Activated T-cell treated with anti-CD3 and anti-CD28 coated beads, Interleukin-2, amount 50 U/mL, for 48 hours (primary cell): ENCODE results near the gene GPR179.

Source experiments
- DNase-seq, 2 experiments: peaks; one replicate each; pipeline ENCODE4 v3.0.0-alpha.2; 2020

GPR179 gene

GRCh38 chr17:38343608-38344419, at the start of gene GPR179:
Gene GPR179 (minus strand): TSS chr17:38343956. CDS start chr17:38343789, 167 bp downstream.
- no peak for DNase-seq

- no peak for DNase-seq
Observed at GRCh38 chr17:38379448-38379847, 35.7 kb upstream of the GPR179 start.

GRCh38 chr17:38369124-38369886, 25.5 kb upstream of the GPR179 start:
- no peak for DNase-seq

- no peak for DNase-seq
Observed at GRCh38 chr17:38364741-38365140, 21.0 kb upstream of the GPR179 start.

GRCh38 chr17:38363016-38363415, 19.3 kb upstream of the GPR179 start:
- DNase-seq, result no peak

- DNase-seq, result no peak
Observed at GRCh38 chr17:38361694-38362465, 18.1 kb upstream of the GPR179 start.

GRCh38 chr17:38358586-38359513, 15.1 kb upstream of the GPR179 start:
- no peak for DNase-seq

GRCh38 chr17:38357486-38358123, 13.8 kb upstream of the GPR179 start:
- no peak for DNase-seq

GRCh38 chr17:38355251-38355650, 11.5 kb upstream of the GPR179 start:
- DNase-seq, result no peak

GRCh38 chr17:38354466-38354865, 10.7 kb upstream of the GPR179 start:
- no peak for DNase-seq

GRCh38 chr17:38353668-38354067, 9.9 kb upstream of the GPR179 start:
- DNase-seq, result no peak

GRCh38 chr17:38353086-38353604, 9.4 kb upstream of the GPR179 start:
- DNase-seq, result no peak

- peak; percentile 37 to 49 for DNase-seq
Observed at GRCh38 chr17:38352245-38353085, 8.7 kb upstream of the GPR179 start.

- peak; percentile 93 to 95 for DNase-seq
Observed at GRCh38 chr17:38351412-38352222, 7.9 kb upstream of the GPR179 start, which contains the start of gene SOCS7. Gene SOCS7 (plus strand): TSS chr17:38351844. CDS start chr17:38352053, 209 bp downstream.

GRCh38 chr17:38350035-38350434, 6.3 kb upstream of the GPR179 start:
- DNase-seq, result no peak

- DNase-seq, result peak; percentile 91 to 92
Observed at GRCh38 chr17:38349097-38349730, 5.5 kb upstream of the GPR179 start.

- no peak for DNase-seq
Observed at GRCh38 chr17:38345743-38346142, 2.0 kb upstream of the GPR179 start.

GRCh38 chr17:38344420-38344745, 627 bp upstream of the GPR179 start:
- DNase-seq, result no peak
